ENCODE measurements around the gene LSM14A.

LSM14A gene

DNA sequence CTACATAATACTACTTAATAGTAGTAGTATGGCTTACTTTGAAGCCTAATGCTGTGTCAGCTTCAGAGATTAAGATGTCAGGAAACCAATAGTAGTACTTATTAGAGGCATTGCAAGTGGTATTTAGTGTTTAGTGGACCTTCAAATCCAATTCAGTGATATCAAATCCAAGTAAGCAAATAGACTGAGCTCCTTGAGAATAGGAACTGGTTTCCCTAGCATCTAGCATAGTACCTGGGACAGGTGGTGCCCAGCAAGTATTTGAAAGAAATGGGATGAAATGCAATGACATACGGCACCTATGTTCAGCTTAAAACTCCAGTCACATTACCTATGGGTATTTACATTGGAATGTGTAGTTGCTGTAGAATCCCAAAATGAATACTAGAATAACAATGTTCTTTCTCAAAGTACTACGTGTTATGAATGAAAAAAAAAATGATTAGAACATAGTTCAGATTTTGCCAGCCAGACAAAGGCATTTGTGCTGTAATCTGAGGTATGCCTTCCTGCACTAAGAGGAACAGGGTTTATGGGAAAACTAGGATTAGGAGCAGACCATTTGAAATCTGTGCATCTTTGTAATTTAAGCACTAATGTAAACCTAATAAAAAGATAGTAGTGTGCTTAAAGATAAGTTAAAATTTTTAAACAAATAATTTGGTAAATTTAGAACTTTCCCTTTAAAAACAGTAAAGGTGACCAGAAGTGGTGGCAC lies 17.1 kb downstream of the LSM14A start:
- Histone ChIP-seq H3K9me2 (replicated peaks; ENCODE audit: insufficient read depth, low read length) (no peaks in the 10 kb centered on the region), H3K27me3 (replicated peaks; ENCODE audit: insufficient read depth, low read length) (no peaks in the 10 kb centered on the region), H3K4me1 (ENCODE audit: low read length) (no peaks in the 10 kb centered on the region), H3K27ac (ENCODE audit: low read length) (no peak overlapping the region), H3K9me3 (replicated peaks; ENCODE audit: insufficient read depth, low read length) (no peaks in the 10 kb centered on the region), H4K20me1 (ENCODE audit: insufficient read depth, low read length) (peaks cover 89% of the 10 kb centered on the region), H3F3A (ENCODE audit: insufficient read depth, low read length) (peaks cover 4% of the 10 kb centered on the region; the same call in 1 of the 2 replicates), H3K79me2 (ENCODE audit: low read length) (peaks cover 100% of the 10 kb centered on the region), H3K4me3 (ENCODE audit: low read length) (no peak overlapping the region), H2AFZ (ENCODE audit: low read length) (no peak overlapping the region), H3K36me3 (replicated peaks; ENCODE audit: insufficient read depth, low read length) (no peaks in the 10 kb centered on the region; the same call in 1 of the 2 replicates), H3K4me2 (ENCODE audit: low read depth, low read length) (no peak overlapping the region), H3K9ac (ENCODE audit: low read length) (no peak overlapping the region)
- DNase-seq: no peak
- TF ChIP-seq EZH2 (optimal IDR thresholded peaks at IDR 0.05; ENCODE audit: low read depth, low read length) (no peak), EZH2phosphoT487 (IDR thresholded peaks at IDR 0.05; ENCODE audit: low read length) (no peak), CTCF (IDR thresholded peaks at IDR 0.05; ENCODE audit: low read length) (no peak)

DNA sequence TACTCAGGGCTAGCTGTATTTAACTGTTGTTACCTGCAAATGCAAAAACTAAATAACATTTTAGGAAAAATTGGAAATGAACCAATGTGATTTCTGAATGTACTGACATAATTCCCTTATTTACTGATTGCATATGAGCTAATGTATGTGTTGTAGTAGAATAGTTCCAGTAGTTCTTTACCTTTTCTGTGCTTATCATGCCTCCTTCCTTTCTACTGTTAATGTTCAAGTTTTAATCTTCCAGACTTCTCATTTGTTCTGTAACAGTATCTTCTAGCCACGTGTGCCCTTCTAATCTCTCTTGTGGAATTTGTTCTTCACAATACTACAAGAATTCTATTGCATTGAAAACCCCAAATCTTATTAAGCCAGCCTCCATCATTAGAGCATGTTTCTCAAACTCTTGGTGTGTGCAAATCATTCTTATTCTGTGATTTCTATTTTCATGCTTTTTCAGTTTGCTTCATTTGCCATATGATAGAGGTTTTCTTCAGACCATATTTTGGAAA lies 17.7 kb downstream of the LSM14A start:
- Histone ChIP-seq H3K27ac (ENCODE audit: low read length) (no peak overlapping the region), H3K4me3 (ENCODE audit: low read length) (no peak overlapping the region), H3K9me2 (replicated peaks; ENCODE audit: insufficient read depth, low read length) (no peaks in the 10 kb centered on the region), H3K36me3 (replicated peaks; ENCODE audit: insufficient read depth, low read length) (peaks cover 3% of the 10 kb centered on the region), H2AFZ (ENCODE audit: low read length) (no peak overlapping the region), H3K4me1 (ENCODE audit: low read length) (no peaks in the 10 kb centered on the region), H3K27me3 (replicated peaks; ENCODE audit: insufficient read depth, low read length) (no peaks in the 10 kb centered on the region), H3K9ac (ENCODE audit: low read length) (no peak overlapping the region), H4K20me1 (ENCODE audit: insufficient read depth, low read length) (peaks cover 83% of the 10 kb centered on the region), H3F3A (ENCODE audit: insufficient read depth, low read length) (no peaks in the 10 kb centered on the region), H3K4me2 (ENCODE audit: low read depth, low read length) (no peak overlapping the region), H3K79me2 (ENCODE audit: low read length) (peaks cover 100% of the 10 kb centered on the region), H3K9me3 (replicated peaks; ENCODE audit: insufficient read depth, low read length) (no peaks in the 10 kb centered on the region)
- no peak for DNase-seq
- TF ChIP-seq CTCF (IDR thresholded peaks at IDR 0.05; ENCODE audit: low read length) (no peak), EZH2phosphoT487 (IDR thresholded peaks at IDR 0.05; ENCODE audit: low read length) (no peak), EZH2 (optimal IDR thresholded peaks at IDR 0.05; ENCODE audit: low read depth, low read length) (no peak)

DNA sequence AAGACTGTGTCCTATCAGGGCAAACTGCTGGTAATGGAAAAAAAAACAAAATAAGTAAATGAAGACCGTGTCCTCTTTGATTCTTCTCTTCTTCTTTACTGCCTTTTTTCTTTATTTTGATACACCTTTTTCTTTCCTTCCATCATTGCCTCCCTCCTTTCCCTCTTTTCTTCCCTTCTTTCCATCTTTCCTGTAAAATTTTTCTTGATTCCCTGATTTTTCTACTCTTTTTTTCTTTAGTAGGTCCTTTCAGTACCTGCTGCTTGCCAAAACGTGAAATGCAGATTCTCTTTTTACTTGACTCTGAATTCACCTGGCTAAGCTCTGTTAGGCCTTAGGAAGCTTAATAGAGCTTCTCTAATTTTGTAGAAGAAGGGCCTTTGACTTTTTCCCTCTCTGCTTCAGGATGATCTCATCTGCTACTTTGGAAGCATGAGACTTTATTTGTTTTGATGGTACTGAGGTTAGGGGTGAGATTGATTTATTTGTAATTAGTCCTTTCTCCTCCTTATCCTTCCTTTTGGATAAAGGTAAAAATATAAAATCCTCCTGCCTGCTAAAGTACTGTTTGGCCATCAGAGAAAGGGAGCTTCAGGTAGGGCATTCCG lies 19.2 kb downstream of the LSM14A start:
- Histone ChIP-seq H3K27ac (ENCODE audit: low read length) (no peak overlapping the region), H3K4me1 (ENCODE audit: low read length) (no peaks in the 10 kb centered on the region), H3K27me3 (replicated peaks; ENCODE audit: insufficient read depth, low read length) (no peaks in the 10 kb centered on the region), H3K79me2 (ENCODE audit: low read length) (peaks cover 95% of the 10 kb centered on the region), H3K9me2 (replicated peaks; ENCODE audit: insufficient read depth, low read length) (no peaks in the 10 kb centered on the region), H4K20me1 (ENCODE audit: insufficient read depth, low read length) (peaks cover 68% of the 10 kb centered on the region), H2AFZ (ENCODE audit: low read length) (no peak overlapping the region), H3K9ac (ENCODE audit: low read length) (no peak overlapping the region), H3K36me3 (replicated peaks; ENCODE audit: insufficient read depth, low read length) (peaks cover 3% of the 10 kb centered on the region), H3K4me3 (ENCODE audit: low read length) (no peak overlapping the region), H3K4me2 (ENCODE audit: low read depth, low read length) (no peak overlapping the region), H3F3A (ENCODE audit: insufficient read depth, low read length) (no peaks in the 10 kb centered on the region), H3K9me3 (replicated peaks; ENCODE audit: insufficient read depth, low read length) (no peaks in the 10 kb centered on the region)
- DNase-seq: no peak
- TF ChIP-seq CTCF (IDR thresholded peaks at IDR 0.05; ENCODE audit: low read length): no peak
- TF ChIP-seq EZH2 (optimal IDR thresholded peaks at IDR 0.05; ENCODE audit: low read depth, low read length): no peak
- no peak for TF ChIP-seq EZH2phosphoT487 (IDR thresholded peaks at IDR 0.05; ENCODE audit: low read length)

All from MM.1S (cell line).